HG03060 (cell line): ENCODE data around the gene PRR23E.

Source experiments
- ATAC-seq: cut with Tn5 transposase; IDR thresholded peaks from one replicate; pipeline ENCODE4 v1.9.1; 2021; ENCODE audit warnings: low read depth, moderate number of reproducible peaks; ENCODE audit not compliant: unreplicated experiment

PRR23E gene

GRCh38 chr3:127192576-127193232, at the start of gene PRR23E:
Gene PRR23E, plus strand, starts transcription at chr3:127193131. Its CDS starts 3,555 bp downstream, at chr3:127196686.
- ATAC-seq: no peak

GRCh38 chr3:127143172-127143571, 49.8 kb upstream of the PRR23E start:
- ATAC-seq: no peak

GRCh38 chr3:127144631-127145030, 48.3 kb upstream of the PRR23E start:
- no peak for ATAC-seq

- ATAC-seq: no peak
These were observed 47.7 kb upstream of the PRR23E start for GRCh38 chr3:127145266-127145665.

GRCh38 chr3:127147291-127147885, 45.5 kb upstream of the PRR23E start:
- ATAC-seq: no peak

- no peak for ATAC-seq
These were observed 43.2 kb upstream of the PRR23E start for GRCh38 chr3:127149621-127150310.

GRCh38 chr3:127150513-127151250, 42.2 kb upstream of the PRR23E start:
- ATAC-seq: no peak

GRCh38 chr3:127151251-127151564, 41.7 kb upstream of the PRR23E start:
- no peak for ATAC-seq

GRCh38 chr3:127151992-127152650, 40.8 kb upstream of the PRR23E start:
- no peak for ATAC-seq

- ATAC-seq: no peak
These were observed 40.0 kb upstream of the PRR23E start for GRCh38 chr3:127152684-127153505.

GRCh38 chr3:127153506-127153815, 39.5 kb upstream of the PRR23E start:
- no peak for ATAC-seq

- ATAC-seq: no peak
These were observed 36.4 kb upstream of the PRR23E start for GRCh38 chr3:127156338-127157050.

- ATAC-seq: no peak
These were observed 35.6 kb upstream of the PRR23E start for GRCh38 chr3:127157171-127157828.

GRCh38 chr3:127158614-127159229, 34.2 kb upstream of the PRR23E start:
- no peak for ATAC-seq

GRCh38 chr3:127159543-127159942, 33.4 kb upstream of the PRR23E start:
- no peak for ATAC-seq

- ATAC-seq: no peak
These were observed 31.7 kb upstream of the PRR23E start for GRCh38 chr3:127161236-127161635.

GRCh38 chr3:127161973-127162579, 30.9 kb upstream of the PRR23E start:
- ATAC-seq: no peak
